HS-27A (cell line): ENCODE measurements around the gene PRELID1.
"Not testable (repeated sequence)": the region's sequence is repeated elsewhere in the genome, so short reads cannot be mapped to it uniquely, and the experiment has no call there.

Experiments
- DNase-seq: peaks from one replicate; pipeline ENCODE4 v3.0.0-alpha.2; 2012; ENCODE audit warnings: low read depth, missing footprints

The PRELID1 gene

GRCh38 chr5:177303121-177303924 lies at the start of gene PRELID1, which contains the start of gene RAB24:
Gene PRELID1, plus strand, starts transcription at chr5:177303799. Its CDS starts 187 bp downstream, at chr5:177303986.
Gene RAB24, minus strand, starts transcription at chr5:177303719. Its CDS starts 431 bp downstream, at chr5:177303288.
- no peak for DNase-seq

GRCh38 chr5:177256296-177256695 lies 47.3 kb upstream of the PRELID1 start:
- peak; percentile 2 for DNase-seq

- not testable (repeated sequence) for DNase-seq
Observed at GRCh38 chr5:177258711-177259110, 44.9 kb upstream of the PRELID1 start.

GRCh38 chr5:177260961-177261360 lies 42.6 kb upstream of the PRELID1 start:
- no peak for DNase-seq

- DNase-seq: no peak
Observed at GRCh38 chr5:177261510-177261909, 42.1 kb upstream of the PRELID1 start.

GRCh38 chr5:177264178-177264577 lies 39.4 kb upstream of the PRELID1 start:
- no peak for DNase-seq

- DNase-seq: no peak
Observed at GRCh38 chr5:177265395-177265794, 38.2 kb upstream of the PRELID1 start.

- DNase-seq: no peak
Observed at GRCh38 chr5:177269232-177269895, 34.2 kb upstream of the PRELID1 start.

- DNase-seq: no peak
Observed at GRCh38 chr5:177269976-177270375, 33.6 kb upstream of the PRELID1 start.

GRCh38 chr5:177270653-177271052 lies 32.9 kb upstream of the PRELID1 start:
- no peak for DNase-seq

- DNase-seq: no peak
Observed at GRCh38 chr5:177271113-177271512, 32.5 kb upstream of the PRELID1 start.

- no peak for DNase-seq
Observed at GRCh38 chr5:177275883-177276282, 27.7 kb upstream of the PRELID1 start.

- no peak for DNase-seq
Observed at GRCh38 chr5:177276886-177277285, 26.7 kb upstream of the PRELID1 start.

GRCh38 chr5:177288191-177288590 lies 15.4 kb upstream of the PRELID1 start:
- no peak for DNase-seq

- no peak for DNase-seq
Observed at GRCh38 chr5:177290816-177291596, 12.6 kb upstream of the PRELID1 start.

- no peak for DNase-seq
Observed at GRCh38 chr5:177291735-177292134, 11.9 kb upstream of the PRELID1 start.

- DNase-seq: no peak
Observed at GRCh38 chr5:177293819-177294581, 9.6 kb upstream of the PRELID1 start.

GRCh38 chr5:177294632-177295031 lies 9.0 kb upstream of the PRELID1 start:
- no peak for DNase-seq

GRCh38 chr5:177295924-177296323 lies 7.7 kb upstream of the PRELID1 start:
- no peak for DNase-seq

- DNase-seq: no peak
Observed at GRCh38 chr5:177296581-177296980, 7.0 kb upstream of the PRELID1 start.

GRCh38 chr5:177297922-177298321 lies 5.7 kb upstream of the PRELID1 start:
- no peak for DNase-seq

- DNase-seq: no peak
Observed at GRCh38 chr5:177299697-177300096, 3.9 kb upstream of the PRELID1 start.
